HG03575 (cell line): Measurements from ENCODE around the gene ATXN7L1.
"Not testable (repeated sequence)": the region's sequence is repeated elsewhere in the genome, so short reads cannot be mapped to it uniquely, and the experiment has no call there.

Source experiments
- ATAC-seq: cut with Tn5 transposase; IDR thresholded peaks from one replicate; pipeline ENCODE4 v1.9.1; 2021; ENCODE audit not compliant: unreplicated experiment, insufficient number of reproducible peaks, low FRiP score; ENCODE audit errors: extremely low read depth

ATXN7L1 gene

GRCh38 chr7:105792488-105793370 lies 83.7 kb downstream of the ATXN7L1 start:
- ATAC-seq: no peak

DNA sequence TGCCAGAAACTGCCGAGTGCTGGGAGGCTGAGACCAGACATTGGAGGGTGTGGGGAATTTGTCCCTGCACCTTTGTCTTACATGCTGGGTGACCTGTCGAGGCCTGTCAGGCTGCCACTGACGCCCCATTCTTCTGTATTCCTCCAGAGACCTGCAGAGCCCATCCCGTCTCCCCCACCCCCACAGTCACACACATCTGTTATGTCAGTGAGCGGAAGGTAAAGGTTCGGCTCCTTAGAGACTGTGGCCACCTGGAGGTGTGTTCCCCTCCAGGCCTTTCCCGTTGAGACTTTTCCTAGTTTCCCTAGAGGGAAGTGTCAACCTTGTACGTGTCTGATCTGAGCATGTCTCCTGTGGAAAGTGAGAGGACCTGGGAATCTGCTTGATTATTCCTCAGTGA lies 84.5 kb downstream of the ATXN7L1 start:
- no peak for ATAC-seq

DNA sequence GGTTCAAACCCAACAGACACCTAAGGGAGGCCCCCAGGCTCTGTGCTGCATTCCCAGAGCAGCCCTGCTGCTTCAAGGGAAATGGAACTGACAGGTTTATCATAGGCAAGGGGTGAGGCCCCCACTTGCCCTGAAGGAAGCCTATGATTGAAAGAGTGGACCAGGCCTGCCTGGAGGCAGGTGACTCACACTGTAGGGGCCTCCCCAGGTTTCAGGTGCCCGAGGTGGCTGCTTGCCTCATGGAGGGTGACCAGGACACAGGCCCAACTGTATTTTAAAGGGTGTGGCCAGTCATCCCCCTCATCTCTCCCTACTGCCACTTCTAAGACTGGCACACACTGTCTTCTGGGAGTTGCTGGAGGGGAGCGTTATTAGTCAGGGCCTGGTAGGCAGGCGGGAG lies 85.4 kb downstream of the ATXN7L1 start:
- ATAC-seq: no peak

DNA sequence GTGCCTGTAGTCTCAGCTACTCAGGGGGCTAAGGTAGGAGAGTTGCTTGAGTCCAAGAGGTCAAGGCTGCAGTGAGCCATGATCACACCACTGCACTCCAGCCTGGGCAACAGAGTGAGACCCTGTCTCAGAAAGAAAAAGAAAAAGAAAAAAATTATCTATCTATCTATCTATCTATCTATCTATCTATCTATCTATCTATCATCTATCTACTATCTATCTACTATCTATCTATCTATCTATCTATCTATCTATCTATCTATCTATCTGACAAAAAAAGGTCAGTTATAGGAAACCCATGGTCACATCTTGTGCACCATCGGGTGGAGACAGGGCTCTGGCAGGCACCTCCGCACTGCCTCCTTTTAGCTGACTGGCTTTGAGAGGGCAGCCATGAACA lies 85.9 kb downstream of the ATXN7L1 start:
- ATAC-seq: not testable (repeated sequence)

GRCh38 chr7:105788816-105789349 lies 87.5 kb downstream of the ATXN7L1 start:
- ATAC-seq: no peak

DNA sequence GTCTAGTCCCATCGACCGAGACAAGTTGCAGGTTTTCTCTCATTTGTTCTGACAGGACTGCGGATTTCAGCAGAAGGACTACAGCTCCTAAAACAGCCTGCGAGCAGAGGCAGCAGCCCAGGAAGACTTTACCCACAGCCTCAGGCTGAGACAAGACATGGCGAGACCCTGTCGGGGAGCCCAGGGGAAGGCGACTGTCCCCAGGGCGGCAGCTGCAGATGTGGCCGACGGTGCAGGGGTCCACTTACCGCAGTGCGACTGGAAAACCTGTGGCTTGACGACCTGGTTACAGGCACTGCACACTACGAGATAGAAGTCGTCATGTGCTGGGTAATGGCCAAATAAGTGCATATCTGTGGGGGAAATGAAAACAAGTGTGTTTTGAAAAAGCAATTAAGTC lies 88.0 kb downstream of the ATXN7L1 start:
- ATAC-seq: no peak

- no peak for ATAC-seq
These were observed 88.6 kb downstream of the ATXN7L1 start for GRCh38 chr7:105787793-105788192.

DNA sequence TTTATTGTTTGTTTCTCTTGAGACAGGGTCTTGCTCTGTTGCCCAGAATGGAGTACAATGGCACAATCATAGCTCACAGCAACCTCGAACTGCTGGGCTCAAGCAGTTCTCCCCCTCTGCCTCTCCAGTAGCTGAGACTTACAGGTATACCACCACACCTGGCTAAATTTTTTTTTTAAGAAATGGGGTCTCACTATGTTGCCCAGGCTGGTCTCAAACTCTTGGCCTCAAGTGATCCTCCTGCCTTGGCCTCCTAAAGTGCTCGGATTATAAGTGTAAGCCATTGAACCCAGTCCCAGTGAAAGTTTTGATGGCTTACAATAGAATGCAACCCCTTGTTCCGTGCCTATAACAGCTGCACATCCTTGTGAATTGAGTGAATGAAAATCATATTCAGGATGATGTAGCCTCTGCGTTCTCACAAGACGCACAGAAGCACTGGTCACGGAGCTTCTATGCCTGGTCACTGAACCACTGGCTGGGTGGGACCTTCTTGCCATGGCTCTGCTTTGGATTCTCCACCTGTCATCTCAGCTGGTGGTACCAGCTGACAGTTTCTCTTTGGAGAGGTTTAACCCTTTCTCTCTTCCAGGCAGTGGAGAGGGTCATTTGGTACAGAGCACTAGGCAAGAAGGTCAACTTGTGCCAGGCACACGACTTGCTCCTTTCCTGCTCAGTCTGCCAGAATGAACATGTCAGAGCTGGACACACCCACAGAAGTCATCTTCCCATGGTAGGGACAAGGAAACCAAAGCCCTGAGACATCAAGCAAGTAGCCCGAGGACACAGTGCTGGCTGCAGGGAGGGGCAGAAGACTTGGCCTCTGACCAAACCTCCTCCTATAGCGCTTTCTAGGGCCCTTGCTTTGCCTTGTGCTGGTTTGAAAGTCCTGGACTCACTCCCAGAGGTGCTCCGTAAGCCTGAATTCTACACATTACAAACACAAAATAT lies 89.6 kb downstream of the ATXN7L1 start:
- ATAC-seq: no peak

- no peak for ATAC-seq
These were observed 93.9 kb downstream of the ATXN7L1 start for GRCh38 chr7:105782391-105783042.

DNA sequence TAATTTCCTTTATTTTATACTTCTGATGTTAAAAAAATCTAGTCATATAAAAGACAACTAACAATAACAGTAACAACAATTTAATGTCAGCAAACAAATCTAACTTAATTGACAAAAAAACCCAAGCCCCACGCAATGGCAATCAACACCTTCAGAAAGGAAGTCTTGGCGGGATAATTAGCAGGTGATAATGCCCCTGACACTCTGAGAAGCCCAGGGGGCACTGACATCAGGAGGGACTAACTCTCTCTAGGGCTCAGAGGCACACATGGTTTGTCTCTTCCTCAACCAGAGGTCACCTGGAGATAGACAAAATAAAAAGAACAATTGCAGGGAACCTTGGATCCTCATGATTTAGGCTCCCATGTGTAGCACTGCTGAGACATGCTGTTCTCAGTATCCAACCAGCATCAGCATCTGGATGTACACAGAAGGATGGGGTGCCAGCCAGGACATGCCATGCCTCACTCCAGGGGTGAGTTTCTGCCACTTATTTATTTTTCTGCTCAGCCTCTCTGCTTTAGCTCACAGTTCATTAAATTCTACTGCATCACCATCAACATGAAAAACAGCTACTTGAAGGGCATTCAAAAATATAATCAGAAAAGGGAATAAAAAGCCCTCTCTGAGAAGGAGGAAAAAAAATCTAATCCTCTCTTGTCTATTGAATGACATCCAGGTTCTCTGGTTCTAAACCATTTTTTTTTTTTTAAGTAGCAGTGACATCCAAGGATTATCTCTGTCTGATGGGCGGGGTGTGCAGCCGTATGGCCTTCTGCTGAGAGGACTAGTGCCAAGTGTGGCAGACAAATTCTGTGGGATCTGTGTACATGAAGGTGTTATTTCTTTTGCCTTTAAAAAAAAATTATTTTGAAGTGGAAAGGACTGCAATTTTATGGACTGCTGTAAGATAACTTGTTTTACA lies 96.3 kb downstream of the ATXN7L1 start:
- no peak for ATAC-seq

DNA sequence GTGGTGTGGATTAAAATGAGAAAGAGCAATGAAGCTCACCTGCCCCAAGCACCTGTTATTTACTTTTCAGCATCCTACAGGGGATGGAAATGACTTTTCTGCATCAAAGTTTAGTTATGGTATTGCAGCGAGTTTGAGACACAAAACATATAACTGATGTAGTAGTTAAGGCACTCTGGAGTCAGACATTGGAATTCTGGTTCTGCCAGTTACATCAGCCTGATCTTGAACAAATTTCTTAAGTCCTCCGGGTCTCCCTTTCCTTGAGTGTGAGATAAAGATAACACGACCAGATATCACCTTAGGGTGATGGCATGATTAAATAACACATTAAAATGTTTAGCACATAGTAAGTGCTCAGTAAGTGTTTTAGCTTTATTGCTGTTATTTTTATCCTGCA lies 97.4 kb downstream of the ATXN7L1 start:
- ATAC-seq: no peak

- no peak for ATAC-seq
These were observed 99.2 kb downstream of the ATXN7L1 start for GRCh38 chr7:105776986-105777910.

GRCh38 chr7:105776068-105776790 lies 100.2 kb downstream of the ATXN7L1 start:
- no peak for ATAC-seq

DNA sequence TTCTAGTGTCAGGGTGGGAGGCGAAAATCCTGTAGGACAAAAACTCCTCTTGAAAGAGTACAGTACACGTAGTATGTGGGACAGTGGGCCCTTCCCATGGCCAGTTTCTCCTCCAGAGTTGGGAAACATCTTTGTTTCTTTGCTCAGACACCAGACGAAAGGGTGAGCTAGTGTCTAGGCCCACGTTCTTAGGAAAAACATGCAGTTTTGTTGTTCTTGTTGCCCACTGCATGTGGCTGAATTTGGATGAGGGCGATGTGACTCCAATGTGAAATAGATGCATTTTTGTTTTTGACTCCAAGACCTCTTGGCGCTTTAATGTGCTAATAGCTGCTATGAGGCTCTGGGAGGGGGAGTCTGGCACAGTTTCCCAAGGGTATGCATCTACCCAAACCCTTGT lies 100.8 kb downstream of the ATXN7L1 start:
- ATAC-seq: no peak

- ATAC-seq: no peak
These were observed 103.4 kb downstream of the ATXN7L1 start for GRCh38 chr7:105773030-105773460.

GRCh38 chr7:105769901-105770628 lies 106.3 kb downstream of the ATXN7L1 start:
- ATAC-seq: no peak
